Lung (tissue), 12 donors: Measurements from ENCODE around the gene CDH13. TPM values are rescaled to one million over a fixed set of nuclear protein-coding genes. Genes with fewer than 3 reads are reported as not detected.

Source experiments
- ATAC-seq: fragments of 200-7000 bp; cut with Tn5 transposase; one replicate; pipeline ENCODE4 v1.9.1; 2020; ENCODE audit warnings: moderate number of reproducible peaks; ENCODE audit not compliant: insufficient read depth, low FRiP score
- DNase-seq, 3 donors: peaks; one replicate each; pipeline ENCODE4 v3.0.0-alpha.2; 2013 to 2017
- H3K27ac ChIP-seq, 2 donors: one replicate each; pipeline ENCODE4 v1.5.1; 2013; ENCODE audit warnings: mild to moderate bottlenecking in 2 of 2, moderate library complexity in 2 of 2, control low read depth in 1 of 2, inconsistent platforms in 1 of 2, low read depth in 1 of 2, low read length in 1 of 2
- H3K27me3 ChIP-seq, 3 donors: one replicate each; pipeline ENCODE4 v1.5.1; 2013; ENCODE audit warnings: low read length in 2 of 3; ENCODE audit not compliant: control insufficient read depth in 3 of 3, insufficient read depth in 3 of 3
- H3K36me3 ChIP-seq, 4 donors: one replicate each; pipeline ENCODE4 v1.5.1; 2013; ENCODE audit warnings: low read length in 4 of 4, mild to moderate bottlenecking in 1 of 4, moderate library complexity in 1 of 4; ENCODE audit not compliant: control insufficient read depth in 4 of 4, insufficient read depth in 4 of 4
- H3K4me1 ChIP-seq, 5 donors: one replicate each; pipeline ENCODE4 v1.5.1; 2013; ENCODE audit warnings: low read length in 5 of 5, mild to moderate bottlenecking in 2 of 5, moderate library complexity in 1 of 5; ENCODE audit not compliant: control insufficient read depth in 5 of 5, insufficient read depth in 5 of 5
- H3K4me3 ChIP-seq: one replicate; pipeline ENCODE4 v1.5.1; 2013; ENCODE audit warnings: mild to moderate bottlenecking, control low read depth, moderate library complexity
- H3K9ac ChIP-seq, 2 donors: one replicate each; pipeline ENCODE4 v1.5.1; 2013; ENCODE audit warnings: low read length in 2 of 2, control low read depth in 1 of 2; ENCODE audit not compliant: insufficient read depth in 1 of 2
- H3K9me3 ChIP-seq, 4 donors: one replicate each; pipeline ENCODE4 v1.5.1; 2013; ENCODE audit warnings: low read length in 3 of 4, mild to moderate bottlenecking in 1 of 4, moderate library complexity in 1 of 4; ENCODE audit not compliant: control insufficient read depth in 4 of 4, insufficient read depth in 3 of 4
- CTCF ChIP-seq: IDR thresholded peaks from 2 replicates; pipeline ENCODE4 v1.5.1; 2012; ENCODE audit warnings: mild to moderate bottlenecking; ENCODE audit errors: control extremely low read depth, extremely low read depth
- WGBS, 2 donors: extraction: QIAGEN DNeasy Blood & Tissue Kit; methylation state at CpG; one replicate each; pipeline ENCODE4 v1.1.7; 2013; 5-methylcytosine and 5-hydroxymethylcytosine counted together
- polyA plus RNA-seq, 2 donors: library from polyadenylated mRNA; stranded (reverse); fragments of 200-250 nt; gene quantifications; one replicate each; pipeline ENCODE4 v1.2.1, GENCODE V29; 2013
- total RNA-seq, 2 donors: library from RNA; depleted of rRNA in 1 of 2; stranded (reverse); fragments of >200 nt in 1 of 2; gene quantifications; one replicate each; pipeline ENCODE4 v1.2.1, GENCODE V29; 2014 to 2021
- donor health status: control.
- donor health status: control.
- donor health status: Bipolar disorder and iron deficiency.
- donor health status: healthy.
- donor health status: DM: yes; HTN: yes; CAD: no.

CDH13 gene
- total and polyA plus RNA-seq, 4 donors, result 2.1 to 12.3 (median 7.3) TPM

GRCh38 chr16:83269541-83269940 is 642.8 kb downstream of the CDH13 start:
- Histone ChIP-seq H3K9me3 (peaks cover 0 to 2% (median 0%) of the 10 kb centered on the region in 4 donors), H3K27ac (no peak overlapping the region), H3K4me1 (no peaks in the 10 kb centered on the region), H3K36me3 (no peaks in the 10 kb centered on the region), H3K27me3 (peaks cover 0 to 2% (median 0%) of the 10 kb centered on the region in 3 donors), H3K9ac (no peak overlapping the region), H3K4me3 (no peak overlapping the region)
- ATAC-seq, result no peak
- WGBS, 2 donors, result 60 to 87% methylated on average over 2 of the region's 2 CpGs
- DNase-seq, result no peak
- no peak for TF ChIP-seq CTCF

- Histone ChIP-seq H3K27me3 (peaks cover 0 to 2% (median 0%) of the 10 kb centered on the region in 3 donors), H3K9me3 (peaks cover 0 to 2% (median 0%) of the 10 kb centered on the region in 4 donors), H3K4me3 (no peak overlapping the region), H3K4me1 (no peaks in the 10 kb centered on the region), H3K9ac (no peak overlapping the region), H3K36me3 (no peaks in the 10 kb centered on the region), H3K27ac (no peak overlapping the region)
- no peak for TF ChIP-seq CTCF
- WGBS, 2 donors, result 78 to 79% methylated on average over 4 of the region's 4 CpGs
- ATAC-seq, result no peak
- DNase-seq, result no peak
Measured at GRCh38 chr16:83270061-83270460, 643.3 kb downstream of the CDH13 start.

- Histone ChIP-seq H3K27me3 (peaks cover 0 to 2% (median 0%) of the 10 kb centered on the region in 3 donors), H3K9me3 (peaks cover 0 to 2% (median 0%) of the 10 kb centered on the region in 4 donors), H3K4me1 (no peaks in the 10 kb centered on the region), H3K4me3 (no peak overlapping the region), H3K36me3 (no peaks in the 10 kb centered on the region), H3K27ac (no peak overlapping the region), H3K9ac (no peak overlapping the region)
- DNase-seq (no peak), ATAC-seq (no peak)
- WGBS, 2 donors, result 44 to 63% methylated on average over 3 of the region's 3 CpGs
- no peak for TF ChIP-seq CTCF
Measured at GRCh38 chr16:83270640-83271039, 643.9 kb downstream of the CDH13 start.

GRCh38 chr16:83271123-83271522 is 644.4 kb downstream of the CDH13 start:
- no peak overlapping the region for H3K9ac ChIP-seq
- H3K4me1 ChIP-seq, result no peaks in the 10 kb centered on the region
- no peak overlapping the region for H3K4me3 ChIP-seq
- ATAC-seq (no peak), DNase-seq (no peak)
- H3K27me3 ChIP-seq, result peaks cover 0 to 2% (median 0%) of the 10 kb centered on the region in 3 donors
- H3K9me3 ChIP-seq, result peaks cover 0 to 2% (median 0%) of the 10 kb centered on the region in 4 donors
- 57 to 70% methylated on average over 2 of the region's 2 CpGs for WGBS, 2 donors
- no peak for TF ChIP-seq CTCF
- H3K36me3 ChIP-seq, result no peaks in the 10 kb centered on the region
- H3K27ac ChIP-seq, result no peak overlapping the region
